Measurements from ENCODE around the gene CST7. TPM values are rescaled to one million over a fixed set of nuclear protein-coding genes. Genes with fewer than 3 reads are reported as not detected.

The CST7 gene
- total RNA-seq, 1 donor from 2014 or later, result not detected

DNA sequence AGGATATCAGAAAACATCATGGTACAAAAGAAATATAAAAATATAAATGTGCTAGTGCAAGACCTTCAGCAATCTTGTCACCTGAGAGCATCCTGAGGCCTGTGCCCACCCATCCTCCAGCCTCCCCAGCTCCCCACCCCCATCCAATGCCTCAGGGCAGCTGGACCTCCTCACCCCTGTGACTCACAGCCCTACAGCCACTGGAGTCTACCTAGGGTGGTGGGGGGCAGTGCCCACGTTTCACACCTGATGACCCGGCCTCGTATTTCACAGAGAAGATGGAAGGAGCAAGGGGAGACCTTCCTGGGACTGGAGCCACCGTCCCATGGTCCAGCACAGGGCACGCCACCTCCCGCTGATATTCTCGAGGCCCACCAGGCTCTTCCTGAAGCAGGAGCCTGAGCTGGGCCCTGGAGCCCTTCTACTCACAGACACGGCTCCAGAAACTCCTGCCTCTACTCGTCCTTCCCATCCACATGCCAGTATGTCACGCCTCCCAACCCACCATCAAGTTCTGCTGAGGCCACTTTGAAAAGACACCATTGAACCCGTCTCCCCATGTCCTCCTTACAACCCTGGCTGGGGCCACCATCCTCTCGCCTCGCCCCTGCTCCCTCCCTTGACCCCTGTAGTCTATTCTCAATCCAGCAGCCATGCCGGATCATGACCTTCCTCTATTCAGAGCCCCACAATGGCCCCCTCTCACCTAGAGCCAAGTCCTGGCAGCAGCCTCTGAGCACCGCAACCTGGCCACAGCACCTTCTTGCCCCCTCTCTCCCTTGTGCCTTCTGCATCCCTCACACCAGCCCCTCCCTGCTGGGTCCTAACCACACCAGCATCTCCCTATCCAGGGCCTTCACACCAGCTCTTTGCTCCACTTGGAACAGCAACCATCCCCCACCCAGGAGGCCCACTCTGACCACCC, 30.2 kb downstream of the CST7 start:
- no peaks in the 10 kb centered on the region for H3K27me3 ChIP-seq (ENCODE audit: control insufficient read depth, insufficient read depth, low read length)
- H3K36me3 ChIP-seq (ENCODE audit: control insufficient read depth, insufficient read depth, low read length), result peaks cover 4% of the 10 kb centered on the region
- no peak overlapping the region for H3K4me3 ChIP-seq (ENCODE audit: low read depth, low read length)
- TF ChIP-seq, protein P1, sequence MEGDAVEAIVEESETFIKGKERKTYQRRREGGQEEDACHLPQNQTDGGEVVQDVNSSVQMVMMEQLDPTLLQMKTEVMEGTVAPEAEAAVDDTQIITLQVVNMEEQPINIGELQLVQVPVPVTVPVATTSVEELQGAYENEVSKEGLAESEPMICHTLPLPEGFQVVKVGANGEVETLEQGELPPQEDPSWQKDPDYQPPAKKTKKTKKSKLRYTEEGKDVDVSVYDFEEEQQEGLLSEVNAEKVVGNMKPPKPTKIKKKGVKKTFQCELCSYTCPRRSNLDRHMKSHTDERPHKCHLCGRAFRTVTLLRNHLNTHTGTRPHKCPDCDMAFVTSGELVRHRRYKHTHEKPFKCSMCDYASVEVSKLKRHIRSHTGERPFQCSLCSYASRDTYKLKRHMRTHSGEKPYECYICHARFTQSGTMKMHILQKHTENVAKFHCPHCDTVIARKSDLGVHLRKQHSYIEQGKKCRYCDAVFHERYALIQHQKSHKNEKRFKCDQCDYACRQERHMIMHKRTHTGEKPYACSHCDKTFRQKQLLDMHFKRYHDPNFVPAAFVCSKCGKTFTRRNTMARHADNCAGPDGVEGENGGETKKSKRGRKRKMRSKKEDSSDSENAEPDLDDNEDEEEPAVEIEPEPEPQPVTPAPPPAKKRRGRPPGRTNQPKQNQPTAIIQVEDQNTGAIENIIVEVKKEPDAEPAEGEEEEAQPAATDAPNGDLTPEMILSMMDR (IDR thresholded peaks at IDR 0.05; ENCODE audit: insufficient read depth, low read length, poor library complexity, severe bottlenecking), result no peak
- no peak for DNase-seq (ENCODE audit: low read depth)

DNA sequence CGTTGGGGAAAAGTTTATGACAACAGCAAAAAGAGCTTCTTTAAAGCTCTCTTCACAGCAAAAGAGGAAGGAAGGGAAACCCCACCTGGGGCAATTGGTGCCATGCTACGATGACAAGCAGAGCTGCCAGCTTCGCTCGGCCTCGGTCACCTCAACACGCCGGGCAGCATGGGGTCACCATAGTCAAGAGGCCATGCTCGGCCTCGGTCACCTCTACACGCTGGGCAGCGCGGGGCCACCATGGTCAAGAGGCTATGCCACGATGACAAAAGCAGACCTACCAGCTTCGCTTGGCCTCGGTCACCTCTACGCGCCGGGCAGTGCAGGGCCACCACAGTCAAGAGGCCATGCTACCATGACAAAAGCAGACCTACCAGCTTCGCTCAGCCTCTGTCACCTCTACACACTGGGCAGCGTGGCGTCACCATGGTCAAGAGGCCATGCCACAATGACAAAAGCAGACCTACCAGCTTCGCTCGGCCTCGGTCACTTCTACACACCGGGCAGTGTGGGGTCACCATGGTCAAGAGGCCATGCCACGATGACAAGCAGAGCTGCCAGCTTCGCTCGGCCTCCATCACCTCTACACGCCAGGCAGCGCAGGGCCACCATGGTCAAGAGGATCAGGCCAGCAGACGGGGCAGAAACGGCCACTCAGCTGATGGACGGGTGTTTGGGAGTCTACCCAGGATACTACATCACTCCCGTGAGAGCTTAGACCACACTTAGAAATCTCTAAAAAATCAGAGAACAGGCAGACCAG, 31.4 kb downstream of the CST7 start:
- TF ChIP-seq, protein P1 (IDR thresholded peaks at IDR 0.05; ENCODE audit: insufficient read depth, low read length, poor library complexity, severe bottlenecking), result no peak
- peaks cover 4% of the 10 kb centered on the region for H3K36me3 ChIP-seq (ENCODE audit: control insufficient read depth, insufficient read depth, low read length)
- no peak for DNase-seq (ENCODE audit: low read depth)
- no peak overlapping the region for H3K4me3 ChIP-seq (ENCODE audit: low read depth, low read length)
- H3K27me3 ChIP-seq (ENCODE audit: control insufficient read depth, insufficient read depth, low read length), result no peaks in the 10 kb centered on the region

DNA sequence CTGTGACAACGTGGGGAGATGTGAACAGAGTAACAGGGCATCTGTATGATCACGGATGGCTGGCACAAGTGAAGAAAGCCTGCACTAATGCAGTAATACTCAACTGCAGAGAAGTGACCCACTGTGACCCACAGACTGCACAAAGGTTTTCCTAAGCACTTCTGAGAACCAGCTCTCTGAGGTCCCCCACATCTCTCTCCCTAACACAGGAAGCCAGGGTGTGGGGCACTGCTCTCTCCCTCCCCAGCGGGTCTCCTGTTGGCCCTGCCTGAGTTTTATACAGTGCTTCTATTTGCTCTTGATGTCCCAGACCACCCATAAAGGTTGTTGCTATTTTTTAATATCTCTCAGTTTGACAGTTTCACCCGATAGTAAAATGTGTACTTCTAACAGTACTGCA, 32.2 kb downstream of the CST7 start:
- TF ChIP-seq, protein P1 (IDR thresholded peaks at IDR 0.05; ENCODE audit: insufficient read depth, low read length, poor library complexity, severe bottlenecking), result no peak
- DNase-seq (ENCODE audit: low read depth), result no peak
- Histone ChIP-seq H3K27me3 (ENCODE audit: control insufficient read depth, insufficient read depth, low read length) (no peaks in the 10 kb centered on the region), H3K36me3 (ENCODE audit: control insufficient read depth, insufficient read depth, low read length) (peaks cover 4% of the 10 kb centered on the region), H3K4me3 (ENCODE audit: low read depth, low read length) (no peak overlapping the region)

DNA sequence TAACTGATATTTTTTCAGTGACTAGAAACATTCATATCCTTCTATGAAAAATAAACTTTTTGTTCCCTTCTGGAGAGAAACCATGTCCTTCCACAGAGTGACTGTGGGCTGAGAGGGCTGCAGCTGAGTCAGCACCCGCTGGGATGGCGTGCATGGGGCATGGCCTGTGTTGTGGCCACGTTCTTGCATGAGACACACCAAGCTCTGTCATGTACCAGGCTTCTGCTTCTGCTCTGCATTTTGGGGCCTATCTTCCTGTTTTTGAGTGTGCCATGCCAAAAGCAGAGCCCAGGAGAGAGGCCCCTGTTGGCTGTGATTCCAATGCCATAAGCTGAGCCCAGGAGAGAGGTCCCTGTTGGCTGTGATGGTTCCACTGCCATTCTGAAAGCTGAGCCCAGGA, 32.7 kb downstream of the CST7 start:
- H3K36me3 ChIP-seq (ENCODE audit: control insufficient read depth, insufficient read depth, low read length), result peaks cover 4% of the 10 kb centered on the region

DNA sequence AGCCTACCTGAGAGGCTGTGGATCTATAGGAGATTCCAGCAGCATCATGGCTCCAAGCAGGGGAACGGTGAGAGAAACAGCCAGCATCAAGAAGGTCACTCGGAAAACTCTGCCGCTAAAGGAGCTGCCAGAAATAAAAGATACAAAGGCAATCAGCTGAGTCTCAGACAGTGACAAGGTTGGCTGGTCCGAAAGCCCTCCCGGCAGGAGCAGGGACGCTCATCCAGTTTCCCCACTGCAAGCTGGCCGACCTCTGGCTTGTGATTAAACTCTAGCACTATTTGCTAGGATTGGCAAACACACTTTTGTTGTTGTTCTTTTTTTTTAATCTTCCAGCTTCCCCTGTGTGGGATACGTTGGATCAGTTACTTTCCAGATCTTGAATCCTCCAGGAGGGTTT, 34.8 kb downstream of the CST7 start:
- Histone ChIP-seq H3K27me3 (ENCODE audit: control insufficient read depth, insufficient read depth, low read length) (no peaks in the 10 kb centered on the region), H3K36me3 (ENCODE audit: control insufficient read depth, insufficient read depth, low read length) (peaks cover 4% of the 10 kb centered on the region), H3K4me3 (ENCODE audit: low read depth, low read length) (no peak overlapping the region)
- TF ChIP-seq, protein P1 (IDR thresholded peaks at IDR 0.05; ENCODE audit: insufficient read depth, low read length, poor library complexity, severe bottlenecking), result no peak
- no peak for DNase-seq (ENCODE audit: low read depth)

More for the DNA sequence above, 32.7 kb downstream of the CST7 start:
- DNase-seq (ENCODE audit: low read depth), result no peak
- Histone ChIP-seq H3K27me3 (ENCODE audit: control insufficient read depth, insufficient read depth, low read length) (no peaks in the 10 kb centered on the region), H3K4me3 (ENCODE audit: low read depth, low read length) (no peak overlapping the region)
- TF ChIP-seq, protein P1 (IDR thresholded peaks at IDR 0.05; ENCODE audit: insufficient read depth, low read length, poor library complexity, severe bottlenecking), result no peak

Measured in kidney epithelial cell (primary cell).